Measurements from ENCODE around the gene YAE1. TPM values are rescaled to one million over a fixed set of nuclear protein-coding genes. Genes with fewer than 3 reads are reported as not detected.

Gene YAE1
- total and polyA plus RNA-seq, 2 of the 8 experiments (the other 6 are each of a cell fraction or from before 2014, with no cell fraction given) = 24.1 to 38.0 TPM

DNA sequence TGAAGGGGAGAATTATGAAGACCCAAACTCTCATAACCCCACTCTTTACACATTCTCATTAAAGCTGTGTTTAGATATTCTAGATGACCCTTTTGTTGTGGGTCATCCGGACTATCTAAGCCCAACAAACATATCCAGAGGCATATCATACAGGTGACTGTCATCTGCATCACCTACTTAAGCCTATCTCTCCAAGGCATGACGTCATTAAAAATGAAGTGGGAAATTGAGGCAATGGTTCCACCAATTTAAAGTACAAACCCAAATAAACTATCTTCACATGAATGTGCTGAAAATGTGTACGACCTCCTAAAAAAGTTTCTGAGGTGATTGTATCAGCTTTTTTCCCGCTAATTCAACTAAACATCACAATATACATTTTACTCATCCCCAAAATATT lies 52.7 kb downstream of the YAE1 start:
- H2AFZ ChIP-seq (ENCODE audit: low read length) = no peak overlapping the region
- peaks cover 3% of the 10 kb centered on the region; the same call in 1 of the 2 replicates for H3K23me2 ChIP-seq (ENCODE audit: low read depth, low read length)
- no peak overlapping the region for H3K4me2 ChIP-seq (ENCODE audit: insufficient read depth in 1 of 2, low read depth in 2 of 2, low read length in 2 of 2)
- no peak overlapping the region for H3K18ac ChIP-seq (ENCODE audit: extremely low read depth, low read length)
- H4K20me1 ChIP-seq (replicated peaks in 1 of 2; ENCODE audit: control insufficient read depth in 1 of 2, insufficient read depth in 2 of 2, low read length in 2 of 2) = no peaks in the 10 kb centered on the region
- WGBS, 2 experiments (ENCODE audit: extremely low coverage in 1 of 2, insufficient coverage in 1 of 2, insufficient read length in 1 of 2, insufficient replicate concordance in 2 of 2, low coverage in 1 of 2, low lambda C conversion rate in 2 of 2, missing lambda C conversion rate in 1 of 2) = 85% methylated on average over 4 of the region's 4 CpGs; no CpG with 5 or more reads in 1 of the 2 experiments
- no peak overlapping the region for H2BK120ac ChIP-seq (replicated peaks; ENCODE audit: low read depth, low read length)
- no peak overlapping the region for H3K23ac ChIP-seq (ENCODE audit: insufficient read length)
- no peak overlapping the region for H4K91ac ChIP-seq (replicated peaks; ENCODE audit: insufficient read length, low read length)
- peaks cover 0 to 5% (median 1%) of the 10 kb centered on the region in 4 experiments; a peak in 2 of 7 replicates for H3K4me1 ChIP-seq (replicated peaks in 1 of 4; ENCODE audit: control insufficient read depth in 3 of 4, insufficient read depth in 4 of 4, low read length in 3 of 4)
- no peak overlapping the region for H2BK20ac ChIP-seq (ENCODE audit: low read length)
- H3K27ac ChIP-seq (ENCODE audit: low read depth, low read length) = no peak overlapping the region
- no peaks in the 10 kb centered on the region for H3K27me3 ChIP-seq (replicated peaks in 1 of 4; ENCODE audit: control insufficient read depth in 3 of 4, extremely low read depth in 1 of 4, insufficient read depth in 3 of 4, low read length in 3 of 4)
- H2BK15ac ChIP-seq (ENCODE audit: low read length) = no peak overlapping the region
- H4K5ac ChIP-seq (ENCODE audit: insufficient read length, low read depth, low read length) = no peak overlapping the region
- no peak for TF ChIP-seq ASH2L (IDR thresholded peaks at IDR 0.05; ENCODE audit: low read length)
- no peak for TF ChIP-seq RFX5 (IDR thresholded peaks at IDR 0.05; ENCODE audit: borderline replicate concordance, low read depth, low read length)
- TF ChIP-seq SIRT6 (IDR thresholded peaks at IDR 0.05; ENCODE audit: low read length) = no peak
- no peak for TF ChIP-seq JUN (IDR thresholded peaks at IDR 0.05; ENCODE audit: low read depth, low read length)
- no peak for TF ChIP-seq EZH2 (IDR thresholded peaks at IDR 0.05; ENCODE audit: low read depth, low read length, severe bottlenecking)
- no peak for TF ChIP-seq HDAC2 (IDR thresholded peaks at IDR 0.05; ENCODE audit: borderline replicate concordance in 1 of 2, low read depth in 2 of 2, low read length in 2 of 2)
- TF ChIP-seq SIN3A (conservative IDR thresholded peaks at IDR 0.05 in 1 of 2, IDR thresholded peaks at IDR 0.05 in 1 of 2; ENCODE audit: low read depth in 1 of 2, low read length in 2 of 2) = no peak
- no peaks in the 10 kb centered on the region for H3K9me3 ChIP-seq (ENCODE audit: insufficient read depth in 2 of 2, low read depth in 1 of 2, low read length in 1 of 2)
- H3K9ac ChIP-seq (replicated peaks in 1 of 4; ENCODE audit: extremely low read depth in 1 of 4, low read depth in 3 of 4, low read length in 3 of 4) = no peak overlapping the region
- H3K4ac ChIP-seq (replicated peaks; ENCODE audit: insufficient read length, low read depth, low read length) = no peak overlapping the region
- peaks cover 0 to 7% of the 10 kb centered on the region in 2 experiments; a peak in 1 of 4 replicates for H3K79me2 ChIP-seq (ENCODE audit: control insufficient read depth in 1 of 2, insufficient read depth in 2 of 2, low read length in 2 of 2)
- H3K14ac ChIP-seq (ENCODE audit: insufficient read length) = no peak overlapping the region
- FAIRE-seq (no peak), DNase-seq (ENCODE audit: low read depth in 1 of 2, low spot score in 2 of 2) (no peak)
- H3K79me1 ChIP-seq (ENCODE audit: low read depth, low read length) = 0 out of 2 replicates have a peak, but pooled peaks cover 2% of the 10 kb centered on the region
- H3K4me3 ChIP-seq (ENCODE audit: extremely low read depth in 1 of 4, insufficient read depth in 2 of 4, low read depth in 3 of 4, low read length in 4 of 4) = no peak overlapping the region
- no peak overlapping the region for H2BK5ac ChIP-seq (ENCODE audit: low read depth, low read length)
- no peak overlapping the region for H3K56ac ChIP-seq (replicated peaks; ENCODE audit: insufficient read length, low read depth, low read length)
- H2BK12ac ChIP-seq (ENCODE audit: low read depth, low read length) = no peak overlapping the region
- ChIA-PET POLR2A (ENCODE audit: partially characterized antibody) (no interaction called here), CTCF (ENCODE audit: partially characterized antibody) (interaction anchor here (7.6 to 15.8 kb wide), 2 partner anchors 39 to 126 kb away, joined by 37 to 145 read pairs; no protein-coding TSS in a partner anchor)
- no peak overlapping the region for H2AK5ac ChIP-seq (ENCODE audit: low read depth, low read length)
- H4K8ac ChIP-seq (ENCODE audit: extremely low read depth, insufficient read depth, low read length) = no peak overlapping the region
- H3K36me3 ChIP-seq (ENCODE audit: control insufficient read depth in 2 of 4, insufficient read depth in 4 of 4, low read length in 3 of 4) = peaks cover 0 to 4% (median 0%) of the 10 kb centered on the region in 4 experiments; a peak in 1 of 8 replicates
